ENCODE results near the gene PALM3. TPM values are rescaled to one million over a fixed set of nuclear protein-coding genes. Genes with fewer than 3 reads are reported as not detected.

The PALM3 gene
- polyA plus RNA-seq, 3 donors, result not detected

- Histone ChIP-seq H3K4me3 (replicated peaks in 1 of 3; ENCODE audit: low read depth in 2 of 3, low read length in 3 of 3) (no peak overlapping the region), H3K36me3 (replicated peaks in 1 of 2; ENCODE audit: control insufficient read depth in 1 of 2, insufficient read depth in 2 of 2, low read length in 2 of 2) (peaks cover 23 to 27% of the 10 kb centered on the region in 2 donors), H3K4me2 (replicated peaks; ENCODE audit: extremely low read depth, low read length, poor library complexity, severe bottlenecking) (no peak overlapping the region), H3K27me3 (ENCODE audit: control insufficient read depth in 2 of 2, insufficient read depth in 2 of 2, low read length in 2 of 2) (no peaks in the 10 kb centered on the region), H3K4me1 (ENCODE audit: control insufficient read depth in 1 of 2, insufficient read depth in 2 of 2, low read length in 2 of 2) (peaks cover 19 to 20% of the 10 kb centered on the region in 2 donors), H3K27ac (ENCODE audit: low read depth in 1 of 2, low read length in 2 of 2) (no peak overlapping the region), H3K9me3 (replicated peaks in 1 of 2; ENCODE audit: control insufficient read depth in 1 of 2, insufficient read depth in 1 of 2, low read length in 2 of 2) (no peaks in the 10 kb centered on the region), H4K20me1 (ENCODE audit: insufficient read depth, low read length) (no peaks in the 10 kb centered on the region), H3K9ac (ENCODE audit: insufficient read depth, low read length, poor library complexity, severe bottlenecking) (no peak overlapping the region), H2AFZ (ENCODE audit: insufficient read depth, low read depth, low read length, poor library complexity, severe bottlenecking) (no peak overlapping the region), H3K79me2 (ENCODE audit: insufficient read depth, low read length) (peaks cover 37% of the 10 kb centered on the region)
- DNase-seq, result no peak
- WGBS (ENCODE audit: insufficient coverage), result 100% methylated on average over 1 of the region's 2 CpGs
- H3K27me3 Mint-ChIP-seq (ENCODE audit: low read depth in 3 of 3), result peaks cover 0 to 3% (median 2%) of the 10 kb centered on the region in 3 donors
- peaks cover 20% of the 10 kb centered on the region for H3K4me1 Mint-ChIP-seq
- TF ChIP-seq CTCF (IDR thresholded peaks at IDR 0.05), result no peak
- intact Hi-C loops (cut with micrococcal nuclease), result loop anchor here (5.0 kb wide), 2 partner anchors 37 to 47 kb away; no protein-coding TSS in a partner anchor
- H3K9me3 Mint-ChIP-seq, result peaks cover 0 to 2% (median 0%) of the 10 kb centered on the region in 7 donors
- peak overlapping the region in 1 of 7 donors; percentile 0 for H3K27ac Mint-ChIP-seq
- H3K36me3 Mint-ChIP-seq, result peaks cover 30 to 43% of the 10 kb centered on the region in 2 donors
- no peak overlapping the region for H3K4me3 Mint-ChIP-seq
Measured at GRCh38 chr19:14033946-14034345, 27.9 kb downstream of the PALM3 start.

DNA sequence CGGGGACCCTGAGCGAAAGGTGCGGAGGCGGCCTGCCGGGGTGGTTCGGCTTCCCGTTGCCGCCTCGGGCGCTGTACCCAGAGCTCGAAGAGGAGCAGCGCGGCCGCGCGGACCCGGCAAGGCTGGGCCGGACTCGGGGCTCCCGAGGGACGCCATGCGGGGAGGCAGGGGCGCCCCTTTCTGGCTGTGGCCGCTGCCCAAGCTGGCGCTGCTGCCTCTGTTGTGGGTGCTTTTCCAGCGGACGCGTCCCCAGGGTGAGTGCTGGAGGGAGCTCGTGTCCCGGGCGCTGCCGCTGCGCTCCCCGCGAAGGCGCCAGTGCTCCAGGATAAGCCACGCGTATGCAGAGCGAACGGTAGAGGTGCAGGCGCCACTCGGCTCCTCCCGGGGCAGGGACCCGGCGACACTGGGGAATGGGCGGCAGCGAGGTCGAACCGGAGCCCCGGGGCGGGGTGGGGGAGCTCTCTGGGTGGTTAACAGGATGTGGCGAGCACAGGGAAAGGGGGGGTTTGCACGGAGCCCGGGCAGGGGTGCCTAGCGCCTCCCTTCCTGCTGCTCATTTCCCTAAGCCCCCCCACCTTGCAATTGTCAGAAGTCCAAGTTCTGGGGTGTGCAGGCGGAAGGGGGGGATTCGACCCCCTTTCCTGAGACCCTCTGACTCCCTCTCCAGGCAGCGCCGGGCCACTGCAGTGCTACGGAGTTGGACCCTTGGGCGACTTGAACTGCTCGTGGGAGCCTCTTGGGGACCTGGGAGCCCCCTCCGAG lies 30.0 kb downstream of the PALM3 start, which contains the start of gene IL27RA:
TSS of gene IL27RA (plus strand) at position 44 of the 762 bp plus-strand sequence. CDS start at position 155, 111 bp downstream.
- H3K4me3 Mint-ChIP-seq, result peak within 1 kb of the TSS; percentile 91 to 95
- H3K36me3 Mint-ChIP-seq, result peaks cover 13 to 23% of the 10 kb centered on the region in 2 donors
- H3K4me1 Mint-ChIP-seq, result peaks cover 28% of the 10 kb centered on the region
- H3K9me3 ChIP-seq (replicated peaks in 1 of 2; ENCODE audit: control insufficient read depth in 1 of 2, insufficient read depth in 1 of 2, low read length in 2 of 2), result no peaks in the 10 kb centered on the region
- peaks cover 23 to 25% of the 10 kb centered on the region in 2 donors for H3K4me1 ChIP-seq (ENCODE audit: control insufficient read depth in 1 of 2, insufficient read depth in 2 of 2, low read length in 2 of 2)
- H3K27ac Mint-ChIP-seq, result peak within 1 kb of the TSS; percentile 86 to 96 (median 91)
- intact Hi-C loops (cut with micrococcal nuclease), result loop anchor here (5.0 kb wide), 2 partner anchors 35 to 45 kb away; no protein-coding TSS in a partner anchor
- H3K9me3 Mint-ChIP-seq, result peaks cover 0 to 2% (median 0%) of the 10 kb centered on the region in 7 donors
- peak within 1 kb of the TSS; percentile 95 for H3K9ac ChIP-seq (ENCODE audit: insufficient read depth, low read length, poor library complexity, severe bottlenecking)
- H3K27me3 ChIP-seq (ENCODE audit: control insufficient read depth in 2 of 2, insufficient read depth in 2 of 2, low read length in 2 of 2), result no peaks in the 10 kb centered on the region
- peak within 1 kb of the TSS; percentile 87 for H3K4me2 ChIP-seq (replicated peaks; ENCODE audit: extremely low read depth, low read length, poor library complexity, severe bottlenecking)
- peak within 1 kb of the TSS; percentile 90 for H2AFZ ChIP-seq (ENCODE audit: insufficient read depth, low read depth, low read length, poor library complexity, severe bottlenecking)
- peaks cover 37% of the 10 kb centered on the region for H3K79me2 ChIP-seq (ENCODE audit: insufficient read depth, low read length)
- under 1% methylated on average over 45 of the region's 63 CpGs for WGBS (ENCODE audit: insufficient coverage)
- peaks cover 9 to 11% of the 10 kb centered on the region in 2 donors for H3K36me3 ChIP-seq (replicated peaks in 1 of 2; ENCODE audit: control insufficient read depth in 1 of 2, insufficient read depth in 2 of 2, low read length in 2 of 2)
- DNase-seq, result peak; percentile 48 to 62 (median 59)
- peaks cover 0 to 3% (median 2%) of the 10 kb centered on the region in 3 donors for H3K27me3 Mint-ChIP-seq (ENCODE audit: low read depth in 3 of 3)
- no peaks in the 10 kb centered on the region for H4K20me1 ChIP-seq (ENCODE audit: insufficient read depth, low read length)
- H3K27ac ChIP-seq (ENCODE audit: low read depth in 1 of 2, low read length in 2 of 2), result peak within 1 kb of the TSS; percentile 90 to 94
- peak within 1 kb of the TSS; percentile 54 to 98 (median 96) for H3K4me3 ChIP-seq (replicated peaks in 1 of 3; ENCODE audit: low read depth in 2 of 3, low read length in 3 of 3)
- peak; percentile 89 for TF ChIP-seq CTCF (IDR thresholded peaks at IDR 0.05)

Data from CD14-positive monocyte (primary cell).